Posterior vena cava (tissue), 2 donors: Measurements from ENCODE around the gene PTGER1. TPM values are rescaled to one million over a fixed set of nuclear protein-coding genes. Genes with fewer than 3 reads are reported as not detected.
A peak's percentile ranks its signal among the peaks of the same experiment; 100 is the strongest.
"Not testable (repeated sequence)": the region's sequence is repeated elsewhere in the genome, so short reads cannot be mapped to it uniquely, and the experiment has no call there.

Experiments used
- DNase-seq: peaks from one replicate; pipeline ENCODE4 v3.0.0-alpha.2; 2020; ENCODE audit warnings: low spot score
- intact Hi-C, 2 donors: fragments of 100-400 bp; cut with DNase I; formaldehyde crosslinking; loops; one replicate each; pipeline versions ENCODE4 v1.14.1 to v1.14.2; 2022 to 2023
- total RNA-seq, 2 donors: library from RNA; stranded (reverse); fragmentation: NEBNext Ultra II Directional; extraction: Animal tissue kit (Norgen Biotek cat#: 25700); gene quantifications; one replicate each; pipeline ENCODE4 v1.2.1, GENCODE V29; 2021
- donor health status: DM: yes; HTN: yes; CAD: no.
- donor health status: DM: yes; HTN: yes; CAD: no.

Gene PTGER1
- total RNA-seq, 2 donors from 2014 or later = 0.95 to 1.6 TPM

- intact Hi-C loops, DNase-seq: not testable (repeated sequence)
Measured at GRCh38 chr19:14504575-14504974, 29.4 kb upstream of the PTGER1 start.

DNA sequence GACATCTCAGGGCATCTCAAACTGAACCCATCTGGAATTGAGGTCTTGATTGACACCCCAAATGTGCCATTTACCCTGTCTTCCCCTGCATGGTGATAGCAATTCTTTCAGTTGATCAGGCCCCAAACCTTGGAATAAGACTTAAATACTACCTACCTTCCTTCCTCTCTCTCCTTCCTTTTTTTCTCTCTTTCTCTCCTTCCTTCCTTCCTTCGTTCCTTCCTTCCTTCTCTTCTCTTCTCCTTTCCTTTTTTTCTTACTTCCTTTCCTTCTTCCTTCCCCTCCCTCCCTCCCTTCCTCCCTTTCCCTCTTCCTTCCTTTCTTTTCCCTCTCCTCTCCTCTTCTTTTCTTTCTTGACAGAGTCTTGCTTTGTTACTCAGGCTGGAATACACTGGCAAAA is 28.1 kb upstream of the PTGER1 start:
- no peak for DNase-seq
- intact Hi-C loops = no loop called here

GRCh38 chr19:14502334-14503092 is 27.4 kb upstream of the PTGER1 start:
- intact Hi-C loops = no loop called here
- no peak for DNase-seq

DNA sequence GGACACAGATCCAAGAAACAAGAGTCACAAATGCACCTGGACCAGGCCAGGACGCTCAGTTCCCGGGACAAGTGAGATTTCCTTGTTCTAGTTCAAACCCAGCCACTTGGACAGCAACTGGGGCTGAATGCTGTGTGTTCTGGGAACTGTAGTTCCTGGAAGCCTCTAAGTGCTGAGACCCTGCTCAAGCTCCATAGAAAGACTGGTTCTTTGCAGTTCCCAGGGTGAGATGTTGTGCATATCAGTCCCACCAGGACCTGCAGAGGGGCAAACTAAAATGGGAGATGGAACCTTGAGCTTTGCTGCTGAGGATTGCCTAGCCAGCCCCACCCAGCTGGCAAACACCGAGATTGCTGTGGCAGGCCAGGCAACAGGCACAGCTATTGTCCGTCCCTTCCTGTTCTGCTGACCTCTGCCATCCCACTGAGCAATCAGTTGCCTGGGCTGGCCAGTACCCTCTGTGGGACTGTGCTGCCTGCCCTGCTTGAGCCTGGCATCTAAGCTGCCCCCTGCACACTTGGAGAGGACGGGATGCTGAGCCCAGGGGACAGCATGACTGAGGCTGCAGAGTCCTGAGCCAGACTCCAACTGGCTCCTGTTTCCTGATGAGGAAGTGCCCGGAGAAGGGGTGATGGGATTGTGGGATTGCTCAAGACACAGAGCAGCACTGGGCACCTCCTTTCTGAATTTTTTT is 22.2 kb upstream of the PTGER1 start:
- intact Hi-C loops = no loop called here
- DNase-seq = no peak

DNA sequence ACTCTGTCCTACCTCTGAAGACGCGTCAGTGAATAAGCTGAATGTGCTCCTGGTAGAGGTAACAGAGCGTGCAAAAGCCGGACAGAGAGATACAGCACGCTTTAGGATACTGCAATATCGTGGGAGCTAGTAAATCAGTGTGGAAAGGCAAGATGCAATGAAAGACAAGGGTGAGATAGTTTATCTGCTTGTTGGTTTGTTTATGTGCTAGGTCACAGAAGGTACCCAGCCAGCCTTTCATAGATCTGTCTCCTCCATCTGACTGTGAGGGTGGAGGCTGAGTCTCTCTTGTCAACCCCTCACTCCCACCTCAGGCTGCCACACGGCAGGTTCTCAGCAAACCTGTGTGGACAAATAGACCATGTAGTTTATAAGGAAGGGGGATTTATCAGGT is 21.7 kb upstream of the PTGER1 start:
- intact Hi-C loops = no loop called here
- no peak for DNase-seq

DNA sequence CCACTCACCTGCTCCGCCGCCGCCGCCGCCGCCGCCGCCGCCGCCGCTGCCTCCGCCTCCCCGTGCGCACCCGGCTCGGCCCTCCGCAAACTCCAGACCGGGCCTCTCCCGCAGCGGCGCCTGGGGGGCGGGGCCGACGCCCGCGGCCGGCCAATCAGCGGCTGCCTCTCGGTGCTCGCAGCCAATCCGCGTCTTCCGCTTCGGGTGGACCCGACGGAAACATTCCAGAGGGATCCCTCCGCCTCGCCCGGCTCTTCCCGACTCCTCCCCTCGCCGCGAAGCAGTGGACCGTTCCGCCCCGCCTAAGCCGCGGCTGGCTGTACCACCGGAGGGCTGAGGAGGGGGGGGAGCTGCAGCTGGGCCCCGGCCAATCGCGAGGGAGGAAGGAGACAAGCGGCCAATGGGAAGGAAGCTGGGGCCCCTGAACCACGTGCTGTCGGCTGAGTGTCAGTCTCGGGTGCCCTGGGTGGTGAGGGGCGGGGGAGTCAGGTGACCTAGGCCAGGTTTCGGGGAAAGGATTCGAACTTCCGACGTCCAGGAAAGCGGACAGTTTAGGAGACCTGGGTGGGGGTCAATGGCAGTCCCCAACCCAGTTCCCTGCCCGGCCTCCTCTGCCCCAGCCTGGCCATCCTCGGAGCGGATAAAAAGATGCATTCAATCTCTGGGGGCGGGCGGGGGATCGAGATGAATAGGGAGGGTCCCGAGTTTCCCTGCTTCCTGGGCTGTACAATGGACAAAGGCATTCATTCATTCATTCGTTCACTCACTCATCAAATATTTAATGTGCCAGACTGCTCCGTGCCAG is 21.1 kb upstream of the PTGER1 start, which contains the start of gene GIPC1:
Gene GIPC1, minus strand, starts transcription at position 99 of the 805 bp plus-strand sequence. CDS start 13,151 bp downstream, outside the sequence.
- peak; percentile 98 for DNase-seq
- intact Hi-C loops = no loop called here

DNA sequence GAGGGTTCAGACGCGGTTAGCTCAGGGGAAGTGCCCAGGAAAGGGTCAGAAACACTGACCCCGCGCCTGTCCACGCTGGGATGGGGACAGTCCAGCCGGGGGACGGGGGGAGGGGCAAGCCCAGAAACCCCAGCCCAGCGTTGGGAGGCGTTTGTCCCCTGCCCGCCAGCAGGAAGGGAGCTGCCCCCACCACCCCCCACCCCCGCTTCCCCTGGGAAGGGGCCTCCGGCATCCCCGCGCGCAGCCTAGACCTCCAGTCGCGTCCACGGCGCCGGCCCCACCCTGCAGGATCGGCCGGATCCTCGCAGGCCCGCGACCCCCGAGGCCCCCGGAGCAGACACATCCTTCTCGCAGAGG is 20.5 kb upstream of the PTGER1 start:
- intact Hi-C loops = no loop called here
- DNase-seq = no peak

DNA sequence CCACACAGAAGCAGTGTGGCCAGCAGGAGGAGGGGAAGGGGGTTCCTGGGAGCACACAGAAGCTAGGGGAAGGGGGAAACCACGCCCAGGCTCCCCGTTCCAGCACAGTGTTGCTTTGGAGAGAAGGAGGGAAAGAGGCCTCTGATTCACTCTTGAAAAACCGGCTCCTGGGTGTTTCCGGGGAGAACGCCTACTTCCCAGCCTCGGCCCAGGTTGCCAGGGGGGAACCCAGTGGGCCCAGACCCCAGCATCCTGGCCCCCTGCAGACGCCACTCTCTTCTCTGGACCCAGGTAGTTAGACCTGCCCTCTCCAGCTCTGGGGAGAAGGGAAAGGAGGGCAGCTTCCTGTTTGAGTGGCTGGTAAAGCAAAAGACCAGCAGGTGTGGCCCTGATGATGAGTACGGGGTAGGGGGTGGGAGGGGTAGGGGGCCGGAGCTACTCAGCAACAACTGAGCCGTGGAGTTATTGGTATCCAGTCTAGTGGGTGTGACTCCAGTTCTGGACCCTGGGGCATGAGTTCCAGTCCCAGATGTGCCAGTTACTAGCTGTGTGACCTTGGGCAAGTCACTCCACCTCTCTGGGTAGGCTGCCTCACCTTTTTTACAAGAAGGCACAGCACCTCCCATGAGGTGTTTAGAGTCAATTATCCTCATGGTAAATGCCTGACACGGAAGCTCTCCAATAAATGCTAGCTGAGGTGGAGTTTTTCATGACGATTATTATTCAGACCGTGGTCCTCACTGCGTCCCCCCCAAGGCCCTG is 19.9 kb upstream of the PTGER1 start:
- intact Hi-C loops = no loop called here
- DNase-seq = no peak

DNA sequence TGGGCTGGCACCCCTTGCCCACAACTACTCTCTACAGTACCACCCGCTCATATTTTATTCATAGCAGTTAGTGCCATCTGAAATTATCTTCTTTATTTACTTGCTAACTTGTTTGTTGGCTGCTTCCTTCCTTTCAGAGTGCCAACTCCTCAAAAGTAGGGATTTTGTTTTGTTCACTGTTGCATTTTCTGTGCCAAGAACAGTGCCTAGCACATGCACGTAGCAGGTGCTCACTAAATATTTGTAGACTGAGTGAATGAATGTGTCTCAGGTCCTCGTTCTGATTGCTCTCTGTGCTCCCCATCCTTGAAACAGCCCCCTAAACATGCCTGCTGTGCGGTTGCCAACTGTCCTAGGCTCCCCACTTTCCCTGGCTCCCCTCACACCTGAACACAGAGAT is 19.3 kb upstream of the PTGER1 start:
- intact Hi-C loops = no loop called here
- no peak for DNase-seq

GRCh38 chr19:14492756-14493337 is 17.7 kb upstream of the PTGER1 start:
- no peak for DNase-seq
- intact Hi-C loops = no loop called here

- intact Hi-C loops = loop anchor here in 1 of 2 donors (10.0 kb wide), 1 partner anchor 343 kb away; no protein-coding TSS in a partner anchor
- no peak for DNase-seq
Measured at GRCh38 chr19:14487370-14488125, 12.4 kb upstream of the PTGER1 start.

- intact Hi-C loops = loop anchor here in 1 of 2 donors (10.0 kb wide), 1 partner anchor 338 kb away; no protein-coding TSS in a partner anchor
- no peak for DNase-seq
Measured at GRCh38 chr19:14482172-14482941, 7.2 kb upstream of the PTGER1 start.

DNA sequence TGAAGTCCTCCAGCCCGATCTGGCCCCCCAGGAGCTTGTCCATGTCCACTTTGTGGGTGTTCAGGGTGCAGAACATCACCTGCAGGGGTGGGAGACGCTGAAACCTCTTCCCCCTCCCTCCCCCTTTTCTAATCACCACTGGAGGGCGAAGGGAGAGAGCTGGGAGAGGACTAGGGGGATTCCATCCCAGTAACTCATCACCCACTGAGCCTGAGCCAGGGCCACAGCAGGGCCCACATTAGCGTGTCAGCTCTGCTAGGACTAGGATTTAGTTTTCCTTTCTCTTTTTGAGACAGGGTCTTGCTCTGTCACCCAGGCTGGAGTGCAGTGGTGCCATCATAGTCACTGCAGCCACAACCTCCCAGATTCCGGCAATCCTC is 5.5 kb upstream of the PTGER1 start:
- intact Hi-C loops = loop anchor here in 1 of 2 donors (10.0 kb wide), 1 partner anchor 336 kb away; no protein-coding TSS in a partner anchor
- no peak for DNase-seq

DNA sequence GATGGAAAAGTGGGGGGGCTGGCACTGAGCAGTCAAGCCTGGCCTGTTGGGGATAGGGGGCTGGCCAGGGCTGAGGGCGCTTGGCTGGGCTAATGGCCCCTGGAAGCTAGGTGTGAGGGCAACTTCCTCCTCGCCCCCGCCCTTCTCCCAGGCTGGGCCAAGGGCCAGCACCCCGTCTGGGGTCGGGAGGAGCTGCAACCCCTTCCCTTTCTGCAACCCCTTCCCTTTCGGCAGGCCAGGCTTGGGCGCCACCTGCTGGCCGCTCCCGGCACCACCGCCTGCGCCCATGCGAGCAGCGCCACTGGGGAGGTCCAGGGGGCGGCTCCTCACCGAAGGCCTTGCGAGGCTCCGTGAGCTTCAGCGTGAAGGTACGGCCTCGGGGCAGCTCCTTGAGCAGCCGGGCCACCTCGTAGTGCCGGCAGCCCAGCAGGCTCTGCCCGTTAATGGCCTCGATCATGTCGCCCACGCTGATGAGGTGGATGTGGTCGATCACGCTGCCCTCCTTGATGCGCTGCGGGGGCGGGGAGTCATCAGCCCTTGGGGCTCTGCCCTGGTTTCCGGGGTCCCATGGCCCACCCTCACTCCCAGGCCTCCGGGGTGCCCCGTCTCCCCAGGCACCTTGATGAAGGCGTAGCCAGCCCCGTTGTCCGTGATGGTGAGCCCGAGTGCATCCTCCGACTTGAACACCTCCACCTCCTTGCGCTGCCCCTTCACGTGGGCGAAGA is 5.0 kb upstream of the PTGER1 start:
- no peak for DNase-seq
- intact Hi-C loops = loop anchor here (10.0 kb wide), 2 partner anchors 125 to 335 kb away; no protein-coding TSS in a partner anchor

DNA sequence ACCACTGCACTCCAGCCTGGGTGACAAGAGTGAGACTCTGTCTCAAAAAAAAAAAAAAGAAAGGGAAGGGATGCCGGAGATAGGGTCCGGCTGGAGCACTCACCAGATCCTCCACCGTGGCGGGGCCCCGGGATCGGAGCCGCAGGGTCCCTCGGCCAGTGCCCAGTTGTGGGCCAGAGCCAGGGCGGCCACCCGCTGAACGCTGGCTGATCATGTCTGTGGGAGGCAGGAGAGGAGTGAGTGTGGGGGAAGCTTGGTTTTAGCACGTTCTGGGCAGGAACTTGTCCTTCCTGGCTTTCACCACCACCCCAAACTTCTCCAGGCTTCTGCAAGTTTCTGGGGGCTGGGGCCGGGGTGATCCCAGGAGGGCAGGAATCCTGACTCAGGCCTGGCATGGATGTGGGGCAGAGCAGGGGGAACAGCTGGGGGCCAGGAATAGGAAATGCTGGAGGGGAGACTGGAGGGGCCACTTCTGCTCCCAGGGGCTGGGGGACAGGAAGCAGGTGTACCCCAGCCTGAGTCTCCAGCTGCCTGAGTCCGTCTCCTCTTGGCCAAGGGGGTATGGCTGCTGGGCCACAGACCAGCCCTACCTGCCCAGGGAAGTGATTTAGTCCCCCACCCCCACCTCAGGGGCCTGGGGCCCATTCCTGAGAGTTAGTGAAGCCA is 4.3 kb upstream of the PTGER1 start:
- intact Hi-C loops = loop anchor here in 1 of 2 donors (10.0 kb wide), 1 partner anchor 125 kb away; no protein-coding TSS in a partner anchor
- no peak for DNase-seq

- intact Hi-C loops = loop anchor here in 1 of 2 donors (10.0 kb wide), 1 partner anchor 123 kb away; no protein-coding TSS in a partner anchor
Measured at GRCh38 chr19:14478113-14478545, 3.0 kb upstream of the PTGER1 start.

More at GRCh38 chr19:14478113-14478545, 3.0 kb upstream of the PTGER1 start:
- no peak for DNase-seq
